GM23338 (cell line): ENCODE results near the gene NRDE2. TPM values are rescaled to one million over a fixed set of nuclear protein-coding genes. Genes with fewer than 3 reads are reported as not detected.

Source experiments
- ATAC-seq: fragments of 200-7000 bp; cut with Tn5 transposase; 3 replicates; pipeline ENCODE4 v1.9.1; 2020
- DNase-seq: peaks from one replicate; pipeline ENCODE4 v3.0.0-alpha.2; 2015; ENCODE audit warnings: low spot score
- H2AFZ ChIP-seq: fragments of 200-600 bp; sonication (generic); 2 replicates; pipeline ENCODE4 v1.8.0; 2016; ENCODE audit warnings: antibody characterized with exemption, mild to moderate bottlenecking, moderate library complexity
- H3F3A ChIP-seq: fragments of 200-600 bp; sonication (generic); replicated peaks from 2 replicates; pipeline ENCODE4 v1.8.0; 2017; ENCODE audit warnings: antibody characterized with exemption, mixed run types, low read depth
- H3K27ac ChIP-seq: fragments of 200-600 bp; sonication (generic); 2 replicates; pipeline ENCODE4 v1.6.1; 2016; ENCODE audit warnings: low read depth
- H3K27me3 ChIP-seq: fragments of 200-600 bp; sonication (generic); 2 replicates; pipeline ENCODE4 v1.8.0; 2016; ENCODE audit warnings: mild to moderate bottlenecking, mixed run types, moderate library complexity; ENCODE audit not compliant: insufficient read depth
- H3K36me3 ChIP-seq: fragments of 200-600 bp; sonication (generic); 2 replicates; pipeline ENCODE4 v1.8.0; 2016; ENCODE audit warnings: mild to moderate bottlenecking; ENCODE audit not compliant: insufficient read depth
- H3K4me1 ChIP-seq: fragments of 200-600 bp; sonication (generic); 2 replicates; pipeline ENCODE4 v1.8.0; 2016; ENCODE audit warnings: mild to moderate bottlenecking, moderate library complexity; ENCODE audit not compliant: insufficient read depth
- H3K4me2 ChIP-seq: fragments of 200-600 bp; sonication (generic); 2 replicates; pipeline ENCODE4 v1.7.1; 2017; ENCODE audit warnings: mixed run types
- H3K4me3 ChIP-seq: fragments of 200-600 bp; sonication (generic); 2 replicates; pipeline ENCODE4 v1.6.1; 2016; ENCODE audit warnings: mixed run types
- H3K79me2 ChIP-seq: fragments of 200-600 bp; sonication (generic); replicated peaks from 2 replicates; pipeline ENCODE4 v1.8.0; 2017; ENCODE audit warnings: mild to moderate bottlenecking; ENCODE audit not compliant: insufficient read depth
- H3K9me2 ChIP-seq: fragments of 200-600 bp; sonication (generic); 2 replicates; pipeline ENCODE4 v1.8.0; 2017; ENCODE audit not compliant: insufficient read depth
- H4K20me1 ChIP-seq: fragments of 200-600 bp; sonication (generic); replicated peaks from 2 replicates; pipeline ENCODE4 v1.8.0; 2017; ENCODE audit warnings: mild to moderate bottlenecking; ENCODE audit not compliant: insufficient read depth
- H3K27ac Mint-ChIP-seq: 2 replicates; pipeline ENCODE4 v1.8.0; 2020; ENCODE audit warnings: inconsistent platforms, mild to moderate bottlenecking, moderate library complexity, mixed read lengths
- H3K27me3 Mint-ChIP-seq: 3 replicates; pipeline ENCODE4 v1.8.0; 2022; ENCODE audit warnings: low read depth, mild to moderate bottlenecking, moderate library complexity, mixed read lengths, inconsistent platforms; ENCODE audit not compliant: insufficient read depth, poor library complexity
- H3K36me3 Mint-ChIP-seq: 3 replicates; pipeline ENCODE4 v1.8.0; 2021; ENCODE audit warnings: low read depth, mild to moderate bottlenecking, inconsistent platforms, moderate library complexity, mixed read lengths
- H3K4me1 Mint-ChIP-seq: 3 replicates; pipeline ENCODE4 v1.8.0; 2020; ENCODE audit warnings: mild to moderate bottlenecking, inconsistent platforms, mixed read lengths
- H3K4me3 Mint-ChIP-seq: 3 replicates; pipeline ENCODE4 v1.8.0; 2021; ENCODE audit warnings: moderate library complexity, mild to moderate bottlenecking, inconsistent platforms, mixed read lengths
- H3K9me3 Mint-ChIP-seq: 3 replicates; pipeline ENCODE4 v1.8.0; 2020; ENCODE audit warnings: moderate library complexity, mild to moderate bottlenecking, inconsistent platforms, mixed read lengths
- EZH2phosphoT487 ChIP-seq: fragments of 200-600 bp; sonication (generic); IDR thresholded peaks from one replicate; pipeline ENCODE4 v1.8.1; 2018; ENCODE audit warnings: antibody characterized with exemption; ENCODE audit not compliant: unreplicated experiment
- JUNB ChIP-seq: IDR thresholded peaks from one replicate; pipeline ENCODE4 v1.6.1; 2016; ENCODE audit warnings: antibody characterized with exemption; ENCODE audit not compliant: unreplicated experiment
- NANOG ChIP-seq: IDR thresholded peaks from 2 replicates; pipeline ENCODE4 v1.6.1; 2016; ENCODE audit warnings: antibody characterized with exemption, borderline replicate concordance
- REST ChIP-seq: IDR thresholded peaks from one replicate; pipeline ENCODE4 v1.6.1; 2018; ENCODE audit warnings: antibody characterized with exemption; ENCODE audit not compliant: unreplicated experiment
- STAT1 ChIP-seq: IDR thresholded peaks from one replicate; pipeline ENCODE4 v1.6.1; 2016; ENCODE audit warnings: antibody characterized with exemption; ENCODE audit not compliant: unreplicated experiment
- ZNF331 ChIP-seq: fragments of 250-450 bp; sonication (Bioruptor Pico); IDR thresholded peaks from 2 replicates; pipeline ENCODE4 v1.5.0; 2020; ENCODE audit warnings: low read depth, mild to moderate bottlenecking, moderate library complexity
- ZNF462 ChIP-seq: fragments of 250-450 bp; sonication (Bioruptor Pico); IDR thresholded peaks from 2 replicates; pipeline ENCODE4 v1.5.0; 2020; ENCODE audit warnings: mild to moderate bottlenecking, moderate library complexity
- polyA plus RNA-seq: library from polyadenylated mRNA; unstranded; fragments of >200 nt; fragmentation: Nextera tagmentation; extraction: Ambion mirVana; gene quantifications from 2 replicates; pipeline ENCODE4 v1.2.1, GENCODE V29; 2016
- total RNA-seq: library from RNA; depleted of rRNA; stranded (reverse); fragments of >200 nt; shearing (Covaris generic); gene quantifications from 2 replicates; pipeline ENCODE4 v1.2.3, GENCODE V29; 2014

NRDE2 gene
- total and polyA plus RNA-seq, 2 experiments from 2014 or later = 9.8 to 20.6 TPM

GRCh38 chr14:90321891-90322290, 9.8 kb downstream of the NRDE2 start:
- Mint-ChIP-seq H3K4me1 (no peaks in the 10 kb centered on the region), H3K9me3 (no peaks in the 10 kb centered on the region), H3K4me3 (no peak overlapping the region), H3K27me3 (peaks cover 2% of the 10 kb centered on the region), H3K27ac (no peak overlapping the region), H3K36me3 (no peaks in the 10 kb centered on the region; the same call in 1 of the 3 replicates)
- Histone ChIP-seq H3K36me3 (no peaks in the 10 kb centered on the region; the same call in 1 of the 2 replicates), H3K4me2 (no peak overlapping the region), H3K79me2 (peaks cover 31% of the 10 kb centered on the region), H3K4me1 (no peaks in the 10 kb centered on the region), H3K4me3 (no peak overlapping the region), H3K27ac (no peak overlapping the region), H3F3A (no peaks in the 10 kb centered on the region), H4K20me1 (peaks cover 6% of the 10 kb centered on the region), H3K9me2 (no peaks in the 10 kb centered on the region), H2AFZ (no peak overlapping the region), H3K27me3 (no peaks in the 10 kb centered on the region)
- DNase-seq (no peak), ATAC-seq (no peak)
- TF ChIP-seq EZH2phosphoT487 (no peak), ZNF331 (CRISPR knock-in tag) (no peak), NANOG (no peak), REST (no peak), STAT1 (no peak)

- no peak overlapping the region for H3K4me3 Mint-ChIP-seq
- peaks cover 28% of the 10 kb centered on the region for H3K79me2 ChIP-seq
- TF ChIP-seq JUNB = no peak
- no peak for TF ChIP-seq ZNF462 (CRISPR knock-in tag)
Measured at GRCh38 chr14:90319634-90320541, 11.9 kb downstream of the NRDE2 start.

More at GRCh38 chr14:90319634-90320541, 11.9 kb downstream of the NRDE2 start:
- Mint-ChIP-seq H3K4me1 (no peaks in the 10 kb centered on the region), H3K9me3 (no peaks in the 10 kb centered on the region), H3K27ac (no peak overlapping the region), H3K36me3 (peaks cover 10% of the 10 kb centered on the region), H3K27me3 (peaks cover 2% of the 10 kb centered on the region)
- H3K27ac ChIP-seq = no peak overlapping the region
- no peak overlapping the region for H2AFZ ChIP-seq
- no peaks in the 10 kb centered on the region for H3K4me1 ChIP-seq
- no peaks in the 10 kb centered on the region for H3K27me3 ChIP-seq
- H3K4me3 ChIP-seq = no peak overlapping the region
- H3F3A ChIP-seq = no peaks in the 10 kb centered on the region
- H3K36me3 ChIP-seq = no peaks in the 10 kb centered on the region; the same call in 1 of the 2 replicates
- H3K4me2 ChIP-seq = no peak overlapping the region
- DNase-seq (no peak), ATAC-seq (no peak)
- H3K9me2 ChIP-seq = no peaks in the 10 kb centered on the region
- H4K20me1 ChIP-seq = peaks cover 6% of the 10 kb centered on the region
